ENCODE measurements around the gene XAB2.

The XAB2 gene

GRCh38 chr19:7632340-7633203 is 3.2 kb upstream of the XAB2 start:
- no peak for DNase-seq

GRCh38 chr19:7631577-7631976 is 2.2 kb upstream of the XAB2 start:
- no peak for DNase-seq

GRCh38 chr19:7628589-7629311 is 595 bp downstream of the XAB2 start:
- no peak for DNase-seq

GRCh38 chr19:7627166-7627565 is 2.2 kb downstream of the XAB2 start:
- DNase-seq = no peak

GRCh38 chr19:7625763-7626372 is 3.5 kb downstream of the XAB2 start:
- DNase-seq = no peak

- no peak for DNase-seq
These were observed 4.5 kb downstream of the XAB2 start for GRCh38 chr19:7624810-7625209.

GRCh38 chr19:7623725-7624603 is 5.4 kb downstream of the XAB2 start:
- DNase-seq = no peak

GRCh38 chr19:7622933-7623685 is 6.2 kb downstream of the XAB2 start:
- DNase-seq = no peak

- no peak for DNase-seq
These were observed 8.6 kb downstream of the XAB2 start for GRCh38 chr19:7620442-7621412.

- DNase-seq = no peak
These were observed 9.5 kb downstream of the XAB2 start for GRCh38 chr19:7619671-7620441.

- no peak for DNase-seq
These were observed 10.4 kb downstream of the XAB2 start for GRCh38 chr19:7618771-7619510.

GRCh38 chr19:7618348-7618747 is 11.0 kb downstream of the XAB2 start:
- DNase-seq = no peak

GRCh38 chr19:7617735-7618134 is 11.6 kb downstream of the XAB2 start:
- DNase-seq = no peak

- DNase-seq = no peak
These were observed 12.2 kb downstream of the XAB2 start for GRCh38 chr19:7617172-7617571.

- no peak for DNase-seq
These were observed 14.2 kb downstream of the XAB2 start for GRCh38 chr19:7614859-7615741.

- no peak for DNase-seq
These were observed 16.8 kb downstream of the XAB2 start for GRCh38 chr19:7612282-7613274.
